ENCODE measurements around the gene NTF4. TPM values are rescaled to one million over a fixed set of nuclear protein-coding genes. Genes with fewer than 3 reads are reported as not detected.
A peak's percentile ranks its signal among the peaks of the same experiment; 100 is the strongest.
"Not testable (repeated sequence)": the region's sequence is repeated elsewhere in the genome, so short reads cannot be mapped to it uniquely, and the experiment has no call there.

NTF4 gene
- total RNA-seq, 2 donors from 2014 or later, result not detected

DNA sequence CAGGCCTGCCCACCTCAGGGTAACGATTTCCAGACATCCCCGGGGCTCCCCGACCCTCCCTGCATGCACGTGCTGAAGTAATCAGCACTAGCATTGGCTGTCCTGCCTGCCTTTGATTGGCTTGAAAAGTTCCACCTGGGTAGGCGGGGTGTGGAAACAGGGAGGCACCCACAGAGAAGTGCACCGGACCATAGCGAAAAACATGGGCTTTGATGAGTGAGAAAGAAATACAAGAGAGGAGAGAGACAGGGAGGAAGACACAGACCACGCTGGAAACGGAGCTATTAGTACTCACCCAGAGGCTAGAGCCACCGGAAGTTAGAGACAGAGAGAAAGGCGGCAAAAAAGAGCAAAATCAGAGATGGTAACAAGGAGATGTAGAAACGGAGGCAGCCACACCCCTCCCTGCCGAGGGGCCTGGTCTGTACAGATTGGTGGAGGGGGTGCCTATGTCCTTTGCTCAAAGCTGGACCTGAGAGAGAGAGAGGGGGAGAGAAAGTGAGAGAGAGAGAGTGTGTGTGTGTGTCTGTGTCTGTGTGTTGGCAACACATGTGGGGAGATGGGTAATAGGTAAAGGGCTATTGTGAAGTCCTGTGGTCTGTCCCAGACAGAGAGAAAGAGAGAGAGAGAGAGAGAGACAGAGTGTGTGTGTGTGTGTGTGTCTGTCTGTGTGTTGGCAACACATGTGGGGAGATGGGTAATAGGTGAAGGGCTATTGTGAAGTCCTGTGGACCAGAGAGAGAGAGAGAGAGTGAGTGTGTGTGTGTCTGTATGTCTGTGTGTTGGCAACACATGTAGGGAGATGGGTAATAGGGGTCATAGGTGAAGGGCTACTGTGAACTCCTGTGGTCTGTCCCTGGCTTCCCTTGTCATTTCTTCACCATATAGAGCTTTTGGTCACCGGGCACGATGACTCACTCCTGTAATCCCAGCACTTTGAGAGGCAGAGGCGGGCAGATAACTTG, 43.4 kb downstream of the NTF4 start:
- H3K4me3 ChIP-seq, result no peak overlapping the region
- H3K4me1 ChIP-seq, result peaks cover 32% of the 10 kb centered on the region
- H3K27ac ChIP-seq, result no peak overlapping the region
- no peaks in the 10 kb centered on the region for H3K36me3 ChIP-seq (replicated peaks in 1 of 2; ENCODE audit: insufficient read depth in 1 of 2, low read depth in 2 of 2)
- WGBS, 2 donors, result 56 to 61% methylated on average over 16 of the region's 16 CpGs
- ATAC-seq, result no peak
- intact Hi-C loops (cut with DNase I), result no loop called here
- TF ChIP-seq, protein P1, sequence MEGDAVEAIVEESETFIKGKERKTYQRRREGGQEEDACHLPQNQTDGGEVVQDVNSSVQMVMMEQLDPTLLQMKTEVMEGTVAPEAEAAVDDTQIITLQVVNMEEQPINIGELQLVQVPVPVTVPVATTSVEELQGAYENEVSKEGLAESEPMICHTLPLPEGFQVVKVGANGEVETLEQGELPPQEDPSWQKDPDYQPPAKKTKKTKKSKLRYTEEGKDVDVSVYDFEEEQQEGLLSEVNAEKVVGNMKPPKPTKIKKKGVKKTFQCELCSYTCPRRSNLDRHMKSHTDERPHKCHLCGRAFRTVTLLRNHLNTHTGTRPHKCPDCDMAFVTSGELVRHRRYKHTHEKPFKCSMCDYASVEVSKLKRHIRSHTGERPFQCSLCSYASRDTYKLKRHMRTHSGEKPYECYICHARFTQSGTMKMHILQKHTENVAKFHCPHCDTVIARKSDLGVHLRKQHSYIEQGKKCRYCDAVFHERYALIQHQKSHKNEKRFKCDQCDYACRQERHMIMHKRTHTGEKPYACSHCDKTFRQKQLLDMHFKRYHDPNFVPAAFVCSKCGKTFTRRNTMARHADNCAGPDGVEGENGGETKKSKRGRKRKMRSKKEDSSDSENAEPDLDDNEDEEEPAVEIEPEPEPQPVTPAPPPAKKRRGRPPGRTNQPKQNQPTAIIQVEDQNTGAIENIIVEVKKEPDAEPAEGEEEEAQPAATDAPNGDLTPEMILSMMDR (IDR thresholded peaks at IDR 0.05), result no peak
- TF ChIP-seq POLR2A (IDR thresholded peaks at IDR 0.05), result no peak
- H3K27me3 ChIP-seq, result no peaks in the 10 kb centered on the region
- DNase-seq, result no peak
- H3K9me3 ChIP-seq, result no peaks in the 10 kb centered on the region

DNA sequence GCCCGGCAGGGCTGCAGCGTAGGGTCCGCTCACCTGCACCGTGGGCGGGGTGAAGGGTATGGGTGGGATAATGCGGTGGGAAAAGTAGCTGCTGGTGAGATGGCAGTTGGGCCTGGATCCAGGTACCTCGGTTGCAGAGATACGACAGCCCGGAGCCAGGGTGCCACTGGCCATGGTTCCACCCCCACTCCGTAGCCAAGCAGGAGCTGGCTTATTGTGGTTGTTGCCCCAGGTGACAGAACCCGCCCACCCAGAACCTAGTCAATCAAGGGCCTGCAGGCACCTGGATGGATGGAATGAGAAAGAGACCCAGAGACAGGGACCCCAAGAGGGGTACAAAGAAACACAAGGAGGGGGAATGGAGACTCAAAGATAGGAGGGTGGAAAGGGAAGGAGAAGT, 44.3 kb downstream of the NTF4 start:
- no peak overlapping the region for H3K4me3 ChIP-seq
- WGBS, 2 donors, result 18 to 53% methylated on average over 3 to 11 of the region's 11 CpGs
- no peaks in the 10 kb centered on the region for H3K9me3 ChIP-seq
- no peaks in the 10 kb centered on the region for H3K36me3 ChIP-seq (replicated peaks in 1 of 2; ENCODE audit: insufficient read depth in 1 of 2, low read depth in 2 of 2)
- H3K27me3 ChIP-seq, result no peaks in the 10 kb centered on the region
- intact Hi-C loops (cut with DNase I), result no loop called here
- H3K27ac ChIP-seq, result peak overlapping the region in 2 of 4 donors; percentile 73 to 79
- no peak for TF ChIP-seq POLR2A (IDR thresholded peaks at IDR 0.05)
- TF ChIP-seq, protein P1 (IDR thresholded peaks at IDR 0.05), result no peak
- peak; percentile 75 to 92 (median 82) for DNase-seq
- H3K4me1 ChIP-seq, result peaks cover 32% of the 10 kb centered on the region
- peak; percentile 71 for ATAC-seq

DNA sequence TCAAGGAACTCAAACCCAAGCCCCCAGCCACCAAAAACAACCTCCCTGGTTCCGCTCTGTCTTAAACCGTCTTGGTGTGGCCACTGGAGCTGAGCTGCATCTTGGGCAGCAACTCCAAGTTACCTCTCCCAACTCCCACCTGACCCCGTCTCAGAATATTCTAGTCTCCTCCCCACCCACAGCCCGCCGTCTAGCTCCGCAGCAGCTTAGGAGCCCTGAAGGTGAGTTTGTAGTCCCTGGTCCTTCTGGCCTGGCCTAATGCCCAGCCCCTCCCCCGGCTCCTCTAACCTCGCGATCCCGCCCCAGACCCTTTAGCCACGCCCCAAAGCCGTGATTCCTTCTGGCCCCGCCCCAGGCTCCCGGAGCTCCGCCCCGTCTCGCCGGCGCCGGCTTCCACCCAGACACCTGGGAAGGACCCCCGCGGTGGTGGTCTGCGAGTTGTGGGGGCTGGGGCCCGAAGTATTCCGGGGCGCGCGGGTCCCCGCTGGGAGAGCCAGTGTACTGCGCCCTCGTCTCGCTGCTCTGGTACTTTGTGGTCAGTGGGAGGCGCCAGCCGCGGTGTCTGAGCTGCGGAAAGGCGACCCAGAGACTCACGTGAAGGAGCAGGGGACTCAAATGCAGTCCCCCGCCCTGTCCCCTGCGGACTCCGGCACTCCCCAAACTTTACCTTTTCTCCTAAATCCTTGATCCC, 45.2 kb downstream of the NTF4 start:
- Histone ChIP-seq H3K27me3 (no peaks in the 10 kb centered on the region), H3K4me1 (peaks cover 32% of the 10 kb centered on the region), H3K27ac (peak overlapping the region in 3 of 4 donors; percentile 65 to 79 (median 73)), H3K36me3 (replicated peaks in 1 of 2; ENCODE audit: insufficient read depth in 1 of 2, low read depth in 2 of 2) (no peaks in the 10 kb centered on the region), H3K4me3 (peak overlapping the region in 1 of 2 donors; percentile 32), H3K9me3 (no peaks in the 10 kb centered on the region)
- peak in 2 of 3 donors; percentile 24 to 33 for TF ChIP-seq POLR2A (IDR thresholded peaks at IDR 0.05)
- TF ChIP-seq, protein P1 (IDR thresholded peaks at IDR 0.05), result peak in 3 of 7 experiments; percentile 19 to 23 (median 20)
- peak; percentile 90 to 98 (median 92) for DNase-seq
- 5 to 7% methylated on average over 20 to 41 of the region's 41 CpGs for WGBS, 2 donors
- intact Hi-C loops (cut with DNase I), result no loop called here
- ATAC-seq, result peak; percentile 85

DNA sequence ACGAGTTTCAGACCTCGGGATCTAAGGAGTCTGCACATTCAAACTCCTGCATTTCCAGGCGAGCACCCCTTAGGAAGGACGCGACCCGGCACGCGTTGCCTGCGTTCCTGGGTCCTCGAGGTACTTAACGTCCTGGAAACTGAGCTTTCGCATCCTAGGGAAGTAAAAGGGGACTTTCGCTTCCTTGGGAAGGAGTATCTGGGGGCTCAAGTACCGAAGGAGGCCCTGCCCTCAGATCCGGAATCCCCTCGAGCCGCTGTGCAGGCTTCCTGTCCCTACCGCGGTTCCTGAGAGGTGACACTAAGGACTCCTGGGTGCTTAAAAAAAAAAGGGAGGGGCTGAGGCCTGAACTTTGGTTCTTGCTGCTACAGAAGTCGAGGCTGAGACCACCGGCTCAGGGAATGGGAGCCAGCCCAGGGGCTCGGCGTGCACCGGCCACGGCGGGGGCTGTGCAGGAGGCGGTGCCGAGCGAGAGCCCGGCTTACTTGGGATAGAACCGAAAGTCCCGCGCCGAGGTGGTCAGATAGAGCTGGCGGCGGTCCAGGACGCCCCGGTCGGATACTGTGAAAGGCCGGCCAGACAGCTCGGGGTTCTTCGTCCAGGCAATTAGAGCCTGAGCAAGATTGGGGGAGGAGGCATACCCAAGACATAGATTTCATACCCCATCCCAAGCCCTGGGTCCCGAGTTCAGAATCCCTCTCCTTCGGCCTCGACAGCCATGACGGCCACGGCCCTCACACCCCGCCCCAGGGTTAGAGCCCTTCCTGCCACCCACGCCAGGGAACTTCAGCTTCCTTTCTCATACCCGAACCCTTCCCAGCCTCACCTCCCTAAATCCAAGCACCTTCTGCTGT, 46.0 kb downstream of the NTF4 start:
- DNase-seq, result peak; percentile 26 to 57 (median 34)
- H3K36me3 ChIP-seq (replicated peaks in 1 of 2; ENCODE audit: insufficient read depth in 1 of 2, low read depth in 2 of 2); H3K9me3 ChIP-seq; H3K27me3 ChIP-seq; H3K4me3 ChIP-seq; ATAC-seq; intact Hi-C loops (cut with DNase I); H3K27ac ChIP-seq: not testable (repeated sequence)
- 13 to 23% methylated on average over 19 to 49 of the region's 50 CpGs for WGBS, 2 donors
- H3K4me1 ChIP-seq, result peaks cover 32% of the 10 kb centered on the region

All from body of pancreas (tissue), 4 donors.